H9 (cell line): ENCODE results near the gene JTB. TPM values are rescaled to one million over a fixed set of nuclear protein-coding genes. Genes with fewer than 3 reads are reported as not detected.
A peak's percentile ranks its signal among the peaks of the same experiment; 100 is the strongest.

Experiments used
- DNase-seq: peaks from one replicate; pipeline ENCODE4 v3.0.0-alpha.2; 2017
- H2AFZ ChIP-seq: one replicate; pipeline ENCODE4 v1.6.1; 2013; ENCODE audit warnings: mild to moderate bottlenecking, low read length, control low read depth, moderate library complexity
- H2AK5ac ChIP-seq: 2 replicates; pipeline ENCODE4 v1.6.1; 2013; ENCODE audit warnings: low read length, control low read depth, mixed read lengths; ENCODE audit not compliant: insufficient read length
- H2BK120ac ChIP-seq: one replicate; pipeline ENCODE4 v1.6.1; 2013; ENCODE audit warnings: low read depth, mild to moderate bottlenecking, low read length, control low read depth, inconsistent platforms; ENCODE audit not compliant: poor library complexity, severe bottlenecking
- H2BK12ac ChIP-seq: 2 replicates; pipeline ENCODE4 v1.6.1; 2013; ENCODE audit warnings: low read length, control low read depth, mixed read lengths, low read depth; ENCODE audit not compliant: insufficient read length
- H2BK15ac ChIP-seq: 2 replicates; pipeline ENCODE4 v1.6.1; 2013; ENCODE audit warnings: low read depth, low read length, control low read depth
- H2BK20ac ChIP-seq: one replicate; pipeline ENCODE4 v1.6.1; 2013; ENCODE audit warnings: low read depth, mild to moderate bottlenecking, low read length, control low read depth, inconsistent platforms; ENCODE audit not compliant: poor library complexity, severe bottlenecking
- H2BK5ac ChIP-seq: 2 replicates; pipeline ENCODE4 v1.6.1; 2013; ENCODE audit warnings: low read length, control low read depth, mixed read lengths; ENCODE audit not compliant: insufficient read length
- H3K14ac ChIP-seq: 2 replicates; pipeline ENCODE4 v1.6.1; 2013; ENCODE audit warnings: low read length, control low read depth; ENCODE audit not compliant: insufficient read depth
- H3K18ac ChIP-seq: 2 replicates; pipeline ENCODE4 v1.6.1; 2013; ENCODE audit warnings: low read depth, mild to moderate bottlenecking, mixed read lengths, low read length, control low read depth; ENCODE audit not compliant: insufficient read length
- H3K23ac ChIP-seq: 2 replicates; pipeline ENCODE4 v1.6.1; 2013; ENCODE audit warnings: low read length, control low read depth, mixed read lengths, low read depth; ENCODE audit not compliant: insufficient read length
- H3K23me2 ChIP-seq: 2 replicates; pipeline ENCODE4 v1.6.1; 2013; ENCODE audit warnings: low read depth, mild to moderate bottlenecking, mixed read lengths, low read length, control low read depth; ENCODE audit not compliant: insufficient read length, poor library complexity, severe bottlenecking
- H3K27ac ChIP-seq: 2 replicates; pipeline ENCODE4 v1.5.1; 2013; ENCODE audit warnings: low read length, control low read depth, mixed read lengths, low read depth; ENCODE audit not compliant: insufficient read length
- H3K27me3 ChIP-seq: 2 replicates; pipeline ENCODE4 v1.6.1; 2013; ENCODE audit warnings: low read length, control low read depth, inconsistent platforms; ENCODE audit not compliant: insufficient read depth
- H3K4ac ChIP-seq: 2 replicates; pipeline ENCODE4 v1.6.1; 2013; ENCODE audit warnings: low read depth, mild to moderate bottlenecking, control low read depth, inconsistent platforms, low read length, moderate library complexity
- H3K4me1 ChIP-seq: 2 replicates; pipeline ENCODE4 v1.6.1; 2013; ENCODE audit warnings: low read length, control low read depth, inconsistent platforms; ENCODE audit not compliant: insufficient read depth
- H3K4me2 ChIP-seq: 2 replicates; pipeline ENCODE4 v1.6.1; 2013; ENCODE audit warnings: low read length, control low read depth, mixed read lengths; ENCODE audit not compliant: insufficient read length, insufficient read depth
- H3K56ac ChIP-seq: 2 replicates; pipeline ENCODE4 v1.6.1; 2013; ENCODE audit warnings: low read depth, mild to moderate bottlenecking, mixed read lengths, low read length, control low read depth; ENCODE audit not compliant: insufficient read length
- H3K79me1 ChIP-seq: 2 replicates; pipeline ENCODE4 v1.6.1; 2013; ENCODE audit warnings: low read depth, mild to moderate bottlenecking, moderate library complexity, low read length, control low read depth, inconsistent platforms; ENCODE audit not compliant: insufficient read depth, poor library complexity, severe bottlenecking
- H3K79me2 ChIP-seq: 2 replicates; pipeline ENCODE4 v1.6.1; 2013; ENCODE audit warnings: low read length, control low read depth, inconsistent platforms; ENCODE audit not compliant: insufficient read depth
- H3K9ac ChIP-seq: 2 replicates; pipeline ENCODE4 v1.6.1; 2013; ENCODE audit warnings: low read length, control low read depth, mixed read lengths; ENCODE audit not compliant: insufficient read length; ENCODE audit errors: extremely low read depth
- H3K9me3 ChIP-seq: one replicate; pipeline ENCODE4 v1.6.1; 2013; ENCODE audit warnings: low read depth, low read length, inconsistent platforms; ENCODE audit not compliant: control insufficient read depth
- H3T11ph ChIP-seq: one replicate; pipeline ENCODE4 v1.6.1; 2013; ENCODE audit warnings: mild to moderate bottlenecking, low read length, control low read depth, inconsistent platforms
- H4K20me1 ChIP-seq: one replicate; pipeline ENCODE4 v1.6.1; 2013; ENCODE audit not compliant: control insufficient read depth, insufficient read length, insufficient read depth
- H4K5ac ChIP-seq: 2 replicates; pipeline ENCODE4 v1.6.1; 2013; ENCODE audit warnings: low read depth, mild to moderate bottlenecking, mixed read lengths, low read length, control low read depth; ENCODE audit not compliant: insufficient read length
- H4K8ac ChIP-seq: replicated peaks from 2 replicates; pipeline ENCODE4 v1.6.1; 2013; ENCODE audit warnings: low read length, control low read depth, mixed read lengths, low read depth; ENCODE audit not compliant: insufficient read length
- H4K91ac ChIP-seq: 2 replicates; pipeline ENCODE4 v1.6.1; 2013; ENCODE audit warnings: low read depth, mild to moderate bottlenecking, moderate library complexity, mixed read lengths, low read length, control low read depth; ENCODE audit not compliant: insufficient read length
- H3K27ac Mint-ChIP-seq, 3 experiments: 2 replicates in 2 of 3; 3 replicates in 1 of 3; pipeline ENCODE4 v1.8.0; 2020 to 2021; ENCODE audit warnings: mixed read lengths in 3 of 3, mild to moderate bottlenecking in 1 of 3, moderate library complexity in 1 of 3
- H3K27me3 Mint-ChIP-seq: 2 replicates; pipeline ENCODE4 v1.8.0; 2021; ENCODE audit warnings: low read depth, mild to moderate bottlenecking, moderate library complexity, mixed read lengths
- H3K36me3 Mint-ChIP-seq, 3 experiments: 2 replicates in 2 of 3; 3 replicates in 1 of 3; pipeline ENCODE4 v1.8.0; 2020 to 2021; ENCODE audit warnings: low read depth in 3 of 3, mixed read lengths in 3 of 3; ENCODE audit not compliant: insufficient read depth in 1 of 3
- H3K4me1 Mint-ChIP-seq, 2 experiments: 2 replicates each; pipeline ENCODE4 v1.8.0; 2020; ENCODE audit warnings: mixed read lengths in 2 of 2
- H3K4me3 Mint-ChIP-seq, 2 experiments: 2 replicates in 1 of 2; 3 replicates in 1 of 2; pipeline ENCODE4 v1.8.0; 2020 to 2021; ENCODE audit warnings: mild to moderate bottlenecking in 2 of 2, mixed read lengths in 2 of 2, moderate library complexity in 1 of 2
- H3K9me3 Mint-ChIP-seq, 2 experiments: 2 replicates in 1 of 2; 3 replicates in 1 of 2; pipeline ENCODE4 v1.8.0; 2020; ENCODE audit warnings: mild to moderate bottlenecking in 2 of 2, mixed read lengths in 2 of 2, moderate library complexity in 1 of 2
- WGBS: extraction: QIAGEN DNeasy Blood & Tissue Kit; methylation state at CpG from one replicate; pipeline ENCODE4 v1.1.7; 2013; ENCODE audit warnings: missing lambda C conversion rate, low lambda C conversion rate, mixed read lengths; ENCODE audit not compliant: insufficient read length; ENCODE audit errors: extremely low coverage; 5-methylcytosine and 5-hydroxymethylcytosine counted together
- total RNA-seq: library from RNA; stranded (reverse); gene quantifications from 2 replicates; pipeline ENCODE4 v1.2.1, GENCODE V29; 2021
- TF ChIP-seq, protein P1 (sequence below): fragments of 200-600 bp; sonication (generic); conservative IDR thresholded peaks from 3 replicates; pipeline ENCODE4 v1.8.0; 2021; ENCODE audit warnings: antibody characterized with exemption, mild to moderate bottlenecking

JTB gene
- total RNA-seq, 1 experiment from 2014 or later: 85.4 TPM

DNA sequence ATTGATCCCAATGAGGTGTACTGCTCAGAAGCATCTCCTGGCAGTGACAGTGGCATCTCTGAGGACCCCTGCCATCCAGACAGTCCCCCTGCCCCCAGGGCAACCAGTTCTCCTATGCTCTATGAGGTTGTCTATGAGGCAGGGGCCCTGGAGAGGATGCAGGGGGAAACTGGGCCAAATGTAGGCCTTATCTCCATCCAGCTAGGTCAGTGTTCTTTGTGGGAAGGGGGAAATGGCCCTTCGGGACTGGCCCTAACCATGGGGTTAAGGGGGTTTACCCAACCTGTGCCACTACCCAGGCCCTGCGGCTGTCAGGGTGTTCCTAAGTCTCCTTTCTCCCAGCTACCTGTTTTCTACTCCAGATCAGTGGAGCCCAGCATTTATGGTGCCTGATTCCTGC is 8.5 kb downstream of the JTB start:
- Histone ChIP-seq H2BK120ac (no peak overlapping the region), H4K5ac (no peak overlapping the region), H2AK5ac (no peak overlapping the region), H2BK5ac (no peak overlapping the region), H3K27me3 (no peaks in the 10 kb centered on the region), H4K20me1 (no peaks in the 10 kb centered on the region), H3K79me2 (no peaks in the 10 kb centered on the region), H3K4me2 (peak overlapping the region; percentile 81), H3K18ac (no peak overlapping the region), H3K9me3 (no peaks in the 10 kb centered on the region), H3K23me2 (peaks cover 9% of the 10 kb centered on the region), H3K79me1 (no peaks in the 10 kb centered on the region), H3T11ph (no peak overlapping the region), H2BK12ac (no peak overlapping the region), H4K91ac (no peak overlapping the region), H3K14ac (no peak overlapping the region), H3K23ac (no peak overlapping the region), H2BK15ac (no peak overlapping the region), H2BK20ac (no peak overlapping the region), H3K56ac (no peak overlapping the region), H2AFZ (no peak overlapping the region), H3K4me1 (no peaks in the 10 kb centered on the region), H3K27ac (no peak overlapping the region), H3K4ac (no peak overlapping the region), H3K9ac (no peak overlapping the region), H4K8ac (no peak overlapping the region)
- Mint-ChIP-seq H3K36me3 (peaks cover 12 to 31% (median 25%) of the 10 kb centered on the region in 3 experiments; a peak in 6 of 7 replicates), H3K4me3 (peak overlapping the region; percentile 87 to 96), H3K9me3 (peaks cover 0 to 4% of the 10 kb centered on the region in 2 experiments; a peak in 1 of 5 replicates), H3K27me3 (no peaks in the 10 kb centered on the region), H3K27ac (peak overlapping the region in 1 of 3 experiments; percentile 72; a peak in 2 of 7 replicates), H3K4me1 (peaks cover 26 to 39% of the 10 kb centered on the region in 2 experiments)
- TF ChIP-seq, protein P1, sequence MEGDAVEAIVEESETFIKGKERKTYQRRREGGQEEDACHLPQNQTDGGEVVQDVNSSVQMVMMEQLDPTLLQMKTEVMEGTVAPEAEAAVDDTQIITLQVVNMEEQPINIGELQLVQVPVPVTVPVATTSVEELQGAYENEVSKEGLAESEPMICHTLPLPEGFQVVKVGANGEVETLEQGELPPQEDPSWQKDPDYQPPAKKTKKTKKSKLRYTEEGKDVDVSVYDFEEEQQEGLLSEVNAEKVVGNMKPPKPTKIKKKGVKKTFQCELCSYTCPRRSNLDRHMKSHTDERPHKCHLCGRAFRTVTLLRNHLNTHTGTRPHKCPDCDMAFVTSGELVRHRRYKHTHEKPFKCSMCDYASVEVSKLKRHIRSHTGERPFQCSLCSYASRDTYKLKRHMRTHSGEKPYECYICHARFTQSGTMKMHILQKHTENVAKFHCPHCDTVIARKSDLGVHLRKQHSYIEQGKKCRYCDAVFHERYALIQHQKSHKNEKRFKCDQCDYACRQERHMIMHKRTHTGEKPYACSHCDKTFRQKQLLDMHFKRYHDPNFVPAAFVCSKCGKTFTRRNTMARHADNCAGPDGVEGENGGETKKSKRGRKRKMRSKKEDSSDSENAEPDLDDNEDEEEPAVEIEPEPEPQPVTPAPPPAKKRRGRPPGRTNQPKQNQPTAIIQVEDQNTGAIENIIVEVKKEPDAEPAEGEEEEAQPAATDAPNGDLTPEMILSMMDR: no peak
- no peak for DNase-seq
- WGBS: no CpG with 5 or more reads among the region's 2 CpGs
